Hair follicle dermal papilla cell (primary cell): Measurements from ENCODE around the gene NR2C1. TPM values are rescaled to one million over a fixed set of nuclear protein-coding genes. Genes with fewer than 3 reads are reported as not detected.

Experiments
- total RNA-seq: library from RNA; depleted of rRNA; stranded (reverse); fragments of >200 nt; gene quantifications from 2 replicates; pipeline ENCODE4 v1.2.3, GENCODE V29; 2012

The NR2C1 gene
- 23.2 and 26.1 TPM in 2 replicates for total RNA-seq

GRCh38 chr12:95072900-95073697 lies at the start of gene NR2C1:
Gene NR2C1 (minus strand): TSS chr12:95073618. CDS start chr12:95067384, 6,234 bp downstream.

DNA sequence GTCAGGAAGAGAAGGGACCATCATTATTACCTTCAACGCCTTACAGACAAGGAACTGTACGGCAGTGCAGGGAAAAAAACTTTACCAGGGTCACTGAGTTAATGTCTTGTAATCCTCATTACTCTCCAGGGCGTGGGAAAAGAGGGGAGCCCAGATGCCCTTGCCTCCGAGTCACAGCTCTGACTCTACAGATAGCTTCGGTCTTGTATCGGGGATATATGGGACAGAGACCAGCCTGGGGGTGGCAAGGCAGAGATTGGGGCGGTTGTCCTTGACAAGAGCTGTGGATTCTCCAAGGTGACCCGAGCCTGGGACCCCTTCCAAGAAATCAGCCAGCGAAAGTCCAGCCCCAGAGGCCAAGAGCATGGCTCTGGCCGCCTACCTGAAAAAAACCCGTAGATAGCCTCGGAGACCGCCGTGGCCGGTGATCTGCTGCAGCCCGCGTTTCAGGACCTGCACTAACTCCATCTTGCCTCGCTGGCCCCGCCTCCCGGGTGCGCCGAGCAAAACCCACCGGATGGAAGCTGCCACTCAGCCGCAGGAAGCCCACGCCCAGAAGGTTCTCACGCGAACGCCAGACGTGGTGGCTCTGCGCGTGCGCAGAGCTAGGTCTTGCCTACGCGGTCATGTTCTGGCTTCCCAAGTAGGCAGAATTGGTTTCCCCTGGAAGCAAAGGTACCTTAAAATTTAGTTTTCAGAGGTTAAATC lies 70.1 kb downstream of the NR2C1 start, which contains the start of gene NDUFA12:
TSS of gene NDUFA12 (minus strand) at position 485 of the 708 bp plus-strand sequence. CDS start at position 468, 17 bp downstream.

Other genes with a start within 250 kb of the NR2C1 start
- 47.5 and 53.2 TPM in 2 replicates for gene NDUFA12, start 69.9 kb downstream of the NR2C1 start, total RNA-seq
- gene FGD6, start 143.8 kb upstream of the NR2C1 start, total RNA-seq = 13.7 and 21.3 TPM in 2 replicates
- 90.1 and 91.7 TPM in 2 replicates for gene VEZT, start 144.2 kb upstream of the NR2C1 start, total RNA-seq